BJ (cell line): ENCODE results near the gene FCHO2. TPM values are rescaled to one million over a fixed set of nuclear protein-coding genes. Genes with fewer than 3 reads are reported as not detected.

Experiments
- CTCF ChIA-PET: fragments of 350-600 bp; formaldehyde crosslinking; extraction: SDS; loops from one replicate; lab custom pipeline; 2021; ENCODE audit warnings: antibody characterized with exemption, inconsistent platforms; lab: Yijun Ruan, JAX
- POLR2A ChIA-PET: fragments of 300-600 bp; sonication (Branson Sonifier 250); formaldehyde crosslinking; extraction: SDS; loops from one replicate; lab custom pipeline; 2021; ENCODE audit warnings: antibody characterized with exemption; lab: Charles Lee
- DNase-seq: peaks from one replicate; pipeline ENCODE4 v3.0.0-alpha.2; 2011; ENCODE audit warnings: low read depth
- H3K27me3 ChIP-seq: 2 replicates; pipeline ENCODE4 v1.6.0; 2011; ENCODE audit warnings: low read length; ENCODE audit not compliant: control insufficient read depth, insufficient read depth
- H3K36me3 ChIP-seq: 2 replicates; pipeline ENCODE4 v1.5.1; 2011; ENCODE audit warnings: low read length; ENCODE audit not compliant: control insufficient read depth, insufficient read depth
- H3K4me3 ChIP-seq: 2 replicates; pipeline ENCODE4 v1.5.1; 2011; ENCODE audit warnings: low read depth, mild to moderate bottlenecking, control low read depth, low read length
- CTCF ChIP-seq: IDR thresholded peaks from 2 replicates; pipeline ENCODE4 v1.5.1; 2011; ENCODE audit warnings: low read depth, mild to moderate bottlenecking, control low read depth, inconsistent platforms, low read length, moderate library complexity; ENCODE audit not compliant: insufficient read depth
- polyA plus RNA-seq: library from polyadenylated mRNA; depleted of rRNA; stranded (reverse); fragments of >200 nt; gene quantifications from 2 replicates; pipeline ENCODE4 v1.2.3, GENCODE V29; 2011; rRNA removed

The FCHO2 gene
- polyA plus RNA-seq, 1 experiment: 15.7 TPM

GRCh38 chr5:73139485-73139884 lies 183.6 kb downstream of the FCHO2 start:
- no peaks in the 10 kb centered on the region for H3K36me3 ChIP-seq
- CTCF ChIA-PET: interaction anchor here (0.6 kb wide), 1 partner anchor 142 kb away, joined by 3 read pairs; no protein-coding TSS in a partner anchor
- H3K4me3 ChIP-seq: no peak overlapping the region
- DNase-seq: no peak
- H3K27me3 ChIP-seq: 0 out of 2 replicates have a peak, but pooled peaks cover 2% of the 10 kb centered on the region
- no peak for TF ChIP-seq CTCF
- POLR2A ChIA-PET: no interaction called here

Other genes starting within 250 kb of the FCHO2 start
- gene TNPO1, start 139.4 kb upstream of the FCHO2 start, polyA plus RNA-seq: 49.6 and 106 TPM in 2 replicates
- 4.4 and 5.3 TPM in 2 replicates for gene TMEM171, start 164.5 kb downstream of the FCHO2 start, polyA plus RNA-seq
- gene TMEM174, start 217.2 kb downstream of the FCHO2 start, polyA plus RNA-seq: not detected in 2 replicates